B cell (primary cell): Measurements from ENCODE around the gene DNAH10. TPM values are rescaled to one million over a fixed set of nuclear protein-coding genes. Genes with fewer than 3 reads are reported as not detected.

Source experiments
- ATAC-seq: fragments of 200-7000 bp; cut with Tn5 transposase; one replicate; pipeline ENCODE4 v1.10.0; 2021; ENCODE audit warnings: low read depth, mild to moderate bottlenecking, moderate number of reproducible peaks, moderate library complexity
- CTCF ChIA-PET: fragments of 350-600 bp; sonication (Branson Sonifier 250); formaldehyde crosslinking; loops from one replicate; lab custom pipeline; 2021; ENCODE audit warnings: antibody characterized with exemption, inconsistent platforms; lab: Charles Lee
- POLR2A ChIA-PET: fragments of 350-600 bp; sonication (Branson Sonifier 250); formaldehyde crosslinking; loops from one replicate; lab custom pipeline; 2021; ENCODE audit warnings: antibody characterized with exemption; lab: Charles Lee
- DNase-seq: peaks from one replicate; pipeline ENCODE4 v3.0.0; 2013
- H2AFZ ChIP-seq: 2 replicates; pipeline ENCODE4 v1.6.1; 2012; ENCODE audit warnings: mild to moderate bottlenecking, low read depth, low read length; ENCODE audit not compliant: insufficient read depth, poor library complexity, severe bottlenecking
- H3K27ac ChIP-seq, 2 donors: 1 replicate in 1 of 2; 2 replicates in 1 of 2; pipeline ENCODE4 v1.5.1; 2012 to 2013; ENCODE audit warnings: low read length in 2 of 2, mild to moderate bottlenecking in 2 of 2, moderate library complexity in 1 of 2
- H3K27me3 ChIP-seq, 4 experiments: fragments of 200-600 bp in 1 of 4; sonication (generic) in 1 of 4; replicated peaks in 1 of 4; 1 replicate in 2 of 4; 2 replicates in 2 of 4; pipeline versions ENCODE4 v1.6.1 to v1.7.0; 2013 to 2016; ENCODE audit warnings: low read length in 3 of 4, mild to moderate bottlenecking in 2 of 4, mixed read lengths in 1 of 4, moderate library complexity in 1 of 4; ENCODE audit not compliant: insufficient read depth in 4 of 4, control insufficient read depth in 3 of 4; ENCODE audit errors: control extremely low read depth in 1 of 4
- H3K36me3 ChIP-seq, 2 experiments: replicated peaks in 1 of 2; 1 replicate in 1 of 2; 2 replicates in 1 of 2; pipeline versions ENCODE4 v1.6.1 to v1.7.1; 2013; ENCODE audit warnings: low read length in 1 of 2; ENCODE audit not compliant: insufficient read depth in 2 of 2, control insufficient read depth in 1 of 2; ENCODE audit errors: control extremely low read depth in 1 of 2, extremely low read depth in 1 of 2
- H3K4me1 ChIP-seq, 2 donors: fragments of 200-600 bp in 1 of 2; sonication (generic) in 1 of 2; 1 replicate in 1 of 2; 2 replicates in 1 of 2; pipeline versions ENCODE4 v1.5.1 to v1.6.1; 2013 to 2017; ENCODE audit warnings: low read length in 2 of 2; ENCODE audit not compliant: control insufficient read depth in 2 of 2, insufficient read depth in 2 of 2
- H3K4me2 ChIP-seq: replicated peaks from 2 replicates; pipeline ENCODE3; 2012; ENCODE audit warnings: mild to moderate bottlenecking, low read depth, low read length; ENCODE audit not compliant: poor library complexity, severe bottlenecking
- H3K4me3 ChIP-seq, 5 experiments: fragments of 200-600 bp in 1 of 5; sonication (generic) in 1 of 5; 1 replicate in 3 of 5; 2 replicates in 2 of 5; pipeline versions ENCODE4 v1.5.1 to v1.7.0; 2011 to 2016; ENCODE audit warnings: low read length in 4 of 5, mild to moderate bottlenecking in 4 of 5, low read depth in 2 of 5, control low read depth in 1 of 5, moderate library complexity in 1 of 5; ENCODE audit not compliant: insufficient read depth in 1 of 5; ENCODE audit errors: control extremely low read depth in 1 of 5, extremely low read depth in 1 of 5
- H3K79me2 ChIP-seq: fragments of 200-600 bp; sonication (generic); one replicate; pipeline ENCODE4 v1.6.0; 2016; ENCODE audit warnings: low read length; ENCODE audit not compliant: control insufficient read depth, insufficient read depth
- H3K9ac ChIP-seq: fragments of 200-600 bp; sonication (generic); 2 replicates; pipeline ENCODE4 v1.6.1; 2017; ENCODE audit warnings: mild to moderate bottlenecking, low read length, moderate library complexity
- H3K9me3 ChIP-seq, 3 donors: one replicate each; pipeline versions ENCODE4 v1.6.1 to v1.7.1; 2013; ENCODE audit warnings: low read length in 2 of 3; ENCODE audit not compliant: control insufficient read depth in 2 of 3, insufficient read depth in 1 of 3; ENCODE audit errors: control extremely low read depth in 1 of 3
- H4K20me1 ChIP-seq: 2 replicates; pipeline ENCODE4 v1.6.0; 2012; ENCODE audit warnings: mild to moderate bottlenecking, low read length; ENCODE audit not compliant: insufficient read depth, control insufficient read depth, poor library complexity, severe bottlenecking
- H3K27ac Mint-ChIP-seq: one replicate; pipeline ENCODE4 v1.8.0; 2021; ENCODE audit warnings: mixed read lengths
- H3K27me3 Mint-ChIP-seq: one replicate; pipeline ENCODE4 v1.8.0; 2021; ENCODE audit warnings: mixed read lengths
- H3K4me1 Mint-ChIP-seq: one replicate; pipeline ENCODE4 v1.8.0; 2021; ENCODE audit warnings: mixed read lengths
- H3K4me3 Mint-ChIP-seq: one replicate; pipeline ENCODE4 v1.8.0; 2021; ENCODE audit warnings: mixed read lengths
- H3K9me3 Mint-ChIP-seq: one replicate; pipeline ENCODE4 v1.8.0; 2022; ENCODE audit warnings: mixed read lengths; ENCODE audit not compliant: insufficient read depth
- CTCF ChIP-seq: fragments of 200-600 bp; IDR thresholded peaks from one replicate; pipeline ENCODE4 v1.8.0; 2022; ENCODE audit warnings: antibody characterized with exemption, mild to moderate bottlenecking
- EZH2 ChIP-seq: IDR thresholded peaks from 2 replicates; pipeline ENCODE4 v1.6.1; 2012; ENCODE audit warnings: borderline replicate concordance, low read depth, mild to moderate bottlenecking, moderate library complexity, low read length; ENCODE audit not compliant: insufficient read depth, poor library complexity, severe bottlenecking
- WGBS: methylation state at CpG from one replicate; pipeline ENCODE4 v1.1.5; 2013; ENCODE audit warnings: missing lambda C conversion rate; ENCODE audit not compliant: insufficient coverage; 5-methylcytosine and 5-hydroxymethylcytosine counted together
- intact Hi-C: fragments of 100-400 bp; cut with micrococcal nuclease; formaldehyde crosslinking; loops from one replicate; pipeline ENCODE4 v1.10.0; 2022
- polyA plus RNA-seq: library from polyadenylated mRNA; depleted of rRNA; stranded (reverse); fragments of >200 nt; gene quantifications from 2 replicates; pipeline ENCODE4 v1.2.3, GENCODE V29; 2012
- total RNA-seq, 2 donors: library from RNA; stranded (reverse); fragments of 120-200 nt in 1 of 2; gene quantifications; 1 replicate in 1 of 2; 2 replicates in 1 of 2; pipeline versions ENCODE4 v1.2.3 to v1.2.4, GENCODE V29; 2013 to 2022

DNAH10 gene
- total and polyA plus RNA-seq, 2 donors (not counting 1 experiment from before 2014, with no cell fraction given) = 0.24 to 0.99 TPM

- Histone ChIP-seq H3K4me2 (no peak overlapping the region), H3K27ac (no peak overlapping the region), H3K9ac (no peak overlapping the region), H3K4me3 (no peak overlapping the region), H3K79me2 (peaks cover 56% of the 10 kb centered on the region), H3K9me3 (no peaks in the 10 kb centered on the region), H3K27me3 (no peaks in the 10 kb centered on the region), H4K20me1 (peaks cover 11% of the 10 kb centered on the region), H3K36me3 (peaks cover 2 to 19% of the 10 kb centered on the region in 2 experiments), H2AFZ (no peak overlapping the region), H3K4me1 (peaks cover 17 to 18% of the 10 kb centered on the region in 2 donors)
- POLR2A ChIA-PET = interaction anchor here (0.7 kb wide), 1 partner anchor 265 kb away, joined by 7 read pairs; no protein-coding TSS in a partner anchor
- DNase-seq (no peak), ATAC-seq (no peak)
- no peak for TF ChIP-seq EZH2
- H3K4me3 Mint-ChIP-seq = no peak overlapping the region
- intact Hi-C loops = no loop called here
- CTCF ChIA-PET = no interaction called here
- peaks cover 30% of the 10 kb centered on the region for H3K4me1 Mint-ChIP-seq
- no peaks in the 10 kb centered on the region for H3K9me3 Mint-ChIP-seq
- no peaks in the 10 kb centered on the region for H3K27me3 Mint-ChIP-seq
- no CpG with 5 or more reads among the region's 3 CpGs for WGBS
- no peak overlapping the region for H3K27ac Mint-ChIP-seq
These were observed 44.8 kb upstream of the DNAH10 start for GRCh38 chr12:123717350-123717749.

- Histone ChIP-seq H4K20me1 (no peaks in the 10 kb centered on the region), H3K4me3 (no peak overlapping the region), H3K27ac (no peak overlapping the region), H2AFZ (no peak overlapping the region), H3K27me3 (no peaks in the 10 kb centered on the region), H3K79me2 (peaks cover 40% of the 10 kb centered on the region), H3K36me3 (peaks cover 3 to 33% of the 10 kb centered on the region in 2 experiments), H3K9ac (no peak overlapping the region), H3K4me1 (peaks cover 7 to 19% of the 10 kb centered on the region in 2 donors), H3K4me2 (no peak overlapping the region), H3K9me3 (no peaks in the 10 kb centered on the region)
- peaks cover 16% of the 10 kb centered on the region for H3K4me1 Mint-ChIP-seq
- no peak for TF ChIP-seq CTCF
- TF ChIP-seq EZH2 = no peak
- no peak overlapping the region for H3K4me3 Mint-ChIP-seq
- H3K27ac Mint-ChIP-seq = no peak overlapping the region
- DNase-seq (no peak), ATAC-seq (no peak)
- ChIA-PET POLR2A (no interaction called here), CTCF (no interaction called here)
- no peaks in the 10 kb centered on the region for H3K27me3 Mint-ChIP-seq
- intact Hi-C loops = no loop called here
- H3K9me3 Mint-ChIP-seq = no peaks in the 10 kb centered on the region
- 83% methylated on average over 3 of the region's 5 CpGs for WGBS
These were observed 41.8 kb upstream of the DNAH10 start for GRCh38 chr12:123720141-123720814.
